OCI-LY1 (cell line): ENCODE measurements around the gene ADD2.

Experiments
- H2AFZ ChIP-seq: fragments of 200-600 bp; sonication (generic), shearing (Covaris generic); 2 replicates; pipeline ENCODE4 v1.6.0; 2014; ENCODE audit warnings: antibody characterized with exemption, mild to moderate bottlenecking, low read length
- H3F3A ChIP-seq: fragments of 200-600 bp; sonication (generic), shearing (Covaris generic); 2 replicates; pipeline ENCODE4 v1.6.0; 2014; ENCODE audit warnings: mild to moderate bottlenecking, antibody characterized with exemption, low read length, moderate library complexity; ENCODE audit not compliant: insufficient read depth
- H3K27ac ChIP-seq: fragments of 200-600 bp; sonication (generic); 2 replicates; pipeline ENCODE4 v1.5.1; 2014; ENCODE audit warnings: low read length, mixed run types, mild to moderate bottlenecking, low read depth; ENCODE audit not compliant: poor library complexity, severe bottlenecking
- H3K27me3 ChIP-seq: fragments of 200-600 bp; sonication (generic); 2 replicates; pipeline ENCODE4 v1.6.0; 2014; ENCODE audit warnings: antibody characterized with exemption, mild to moderate bottlenecking, low read length, moderate library complexity; ENCODE audit not compliant: insufficient read depth
- H3K36me3 ChIP-seq: fragments of 200-600 bp; sonication (generic); 2 replicates; pipeline ENCODE4 v1.6.1; 2014; ENCODE audit warnings: mild to moderate bottlenecking, antibody characterized with exemption, low read length, moderate library complexity, mixed read lengths; ENCODE audit not compliant: insufficient read depth
- H3K4me1 ChIP-seq: fragments of 200-600 bp; sonication (generic); 2 replicates; pipeline ENCODE4 v1.5.1; 2014; ENCODE audit warnings: mild to moderate bottlenecking, low read length, moderate library complexity; ENCODE audit not compliant: insufficient read depth, severe bottlenecking
- H3K4me2 ChIP-seq: fragments of 200-600 bp; sonication (generic), shearing (Covaris generic); 2 replicates; pipeline ENCODE4 v1.6.1; 2014; ENCODE audit warnings: low read length
- H3K4me3 ChIP-seq: fragments of 200-600 bp; sonication (generic); 2 replicates; pipeline ENCODE4 v1.5.1; 2014; ENCODE audit warnings: low read length, low read depth, mild to moderate bottlenecking, mixed read lengths; ENCODE audit not compliant: poor library complexity, severe bottlenecking
- H3K79me2 ChIP-seq: fragments of 200-600 bp; shearing (Covaris generic); 2 replicates; pipeline ENCODE4 v1.6.1; 2016; ENCODE audit warnings: mixed run types, low read length, mixed read lengths; ENCODE audit not compliant: insufficient read depth
- H3K9ac ChIP-seq: fragments of 200-600 bp; sonication (generic), shearing (Covaris generic); 2 replicates; pipeline ENCODE4 v1.6.1; 2014; ENCODE audit warnings: mild to moderate bottlenecking, low read length, mixed read lengths
- H3K9me2 ChIP-seq: fragments of 200-600 bp; sonication (generic), shearing (Covaris generic); 2 replicates; pipeline ENCODE4 v1.6.1; 2014; ENCODE audit warnings: low read depth, mild to moderate bottlenecking, low read length, mixed read lengths
- H3K9me3 ChIP-seq: fragments of 200-600 bp; shearing (Covaris generic); 2 replicates; pipeline ENCODE4 v1.6.1; 2014; ENCODE audit warnings: low read length, mixed read lengths
- H4K20me1 ChIP-seq: fragments of 200-600 bp; sonication (generic), shearing (Covaris generic); 2 replicates; pipeline ENCODE4 v1.6.0; 2016; ENCODE audit warnings: mild to moderate bottlenecking, low read length; ENCODE audit not compliant: insufficient read depth
- CTCF ChIP-seq: fragments of 200-600 bp; sonication (generic), shearing (Covaris generic); IDR thresholded peaks from 2 replicates; pipeline ENCODE4 v1.5.1; 2017; ENCODE audit warnings: mild to moderate bottlenecking, antibody characterized with exemption, low read length, moderate library complexity, mixed read lengths
- EZH2 ChIP-seq: fragments of 200-600 bp; sonication (generic), shearing (Covaris generic); IDR thresholded peaks from 2 replicates; pipeline ENCODE4 v1.8.0; 2017; ENCODE audit warnings: borderline replicate concordance, mixed run types, mild to moderate bottlenecking, antibody characterized with exemption, low read length, moderate library complexity, mixed read lengths

Gene ADD2

GRCh38 chr2:70718241-70718640 is 49.8 kb downstream of the ADD2 start:
- H4K20me1 ChIP-seq, result no peaks in the 10 kb centered on the region
- H3K9me3 ChIP-seq, result no peaks in the 10 kb centered on the region
- H3K4me1 ChIP-seq, result no peaks in the 10 kb centered on the region
- TF ChIP-seq EZH2 (no peak), CTCF (no peak)
- no peaks in the 10 kb centered on the region for H3K9me2 ChIP-seq
- H3K79me2 ChIP-seq, result no peaks in the 10 kb centered on the region
- H3K27me3 ChIP-seq, result no peaks in the 10 kb centered on the region; the same call in 1 of the 2 replicates
- no peak overlapping the region for H2AFZ ChIP-seq
- H3K27ac ChIP-seq, result no peak overlapping the region
- no peaks in the 10 kb centered on the region for H3K36me3 ChIP-seq
- no peak overlapping the region for H3K4me2 ChIP-seq
- H3K9ac ChIP-seq, result no peak overlapping the region
- H3F3A ChIP-seq, result no peaks in the 10 kb centered on the region
- H3K4me3 ChIP-seq, result no peak overlapping the region

GRCh38 chr2:70717431-70718038 is 50.5 kb downstream of the ADD2 start:
- Histone ChIP-seq H3K4me3 (no peak overlapping the region), H3K27me3 (no peaks in the 10 kb centered on the region; the same call in 1 of the 2 replicates), H3F3A (no peaks in the 10 kb centered on the region), H3K9me2 (no peaks in the 10 kb centered on the region), H3K9ac (no peak overlapping the region), H4K20me1 (no peaks in the 10 kb centered on the region), H3K27ac (no peak overlapping the region), H2AFZ (no peak overlapping the region), H3K79me2 (no peaks in the 10 kb centered on the region), H3K4me1 (no peaks in the 10 kb centered on the region), H3K36me3 (no peaks in the 10 kb centered on the region), H3K9me3 (no peaks in the 10 kb centered on the region), H3K4me2 (no peak overlapping the region)
- TF ChIP-seq EZH2 (no peak), CTCF (no peak)

- no peak overlapping the region for H2AFZ ChIP-seq
- no peaks in the 10 kb centered on the region for H3K4me1 ChIP-seq
- TF ChIP-seq CTCF (no peak), EZH2 (no peak)
- no peaks in the 10 kb centered on the region for H3F3A ChIP-seq
- H3K9me3 ChIP-seq, result no peaks in the 10 kb centered on the region
- no peak overlapping the region for H3K27ac ChIP-seq
- no peaks in the 10 kb centered on the region for H3K79me2 ChIP-seq
- no peak overlapping the region for H3K4me3 ChIP-seq
- H3K27me3 ChIP-seq, result no peaks in the 10 kb centered on the region; the same call in 1 of the 2 replicates
- no peaks in the 10 kb centered on the region for H3K36me3 ChIP-seq
- H3K4me2 ChIP-seq, result no peak overlapping the region
- no peak overlapping the region for H3K9ac ChIP-seq
- no peaks in the 10 kb centered on the region for H3K9me2 ChIP-seq
- no peaks in the 10 kb centered on the region for H4K20me1 ChIP-seq
Observed at GRCh38 chr2:70716951-70717350, 51.0 kb downstream of the ADD2 start.
